ENCODE data around the gene TF. TPM values are rescaled to one million over a fixed set of nuclear protein-coding genes. Genes with fewer than 3 reads are reported as not detected.

The TF gene
- polyA plus RNA-seq, 1 donor (not counting 4 experiments of a cell fraction or from before 2014, with no cell fraction given): 0.30 TPM

- H3K27me3 ChIP-seq (ENCODE audit: control insufficient read depth, extremely low read depth, insufficient read depth, low read length): no peaks in the 10 kb centered on the region
- H4K20me1 ChIP-seq (ENCODE audit: control insufficient read depth, extremely low read depth, insufficient read depth, low read length): no peaks in the 10 kb centered on the region
- no peak for FAIRE-seq
- no peak overlapping the region for H3K27ac ChIP-seq (ENCODE audit: control insufficient read depth, insufficient read depth, low read length)
- H3K9me1 ChIP-seq (ENCODE audit: control insufficient read depth, extremely low read depth, insufficient read depth, low read length): no peaks in the 10 kb centered on the region
- no peaks in the 10 kb centered on the region for H3K79me2 ChIP-seq (ENCODE audit: control insufficient read depth, insufficient read depth, low read length)
- dilution Hi-C loops (cut with MboI; ENCODE audit: extremely low pct_ligation_motif_present, low sequenced_read_pairs): no loop called here
- DNase-seq (ENCODE audit: low read depth, low spot score): no peak
- no peaks in the 10 kb centered on the region for H3K4me1 ChIP-seq (ENCODE audit: control insufficient read depth, extremely low read depth, insufficient read depth, low read length)
- H3K36me3 ChIP-seq (ENCODE audit: control insufficient read depth in 2 of 2, extremely low read depth in 1 of 2, insufficient read depth in 2 of 2, low read length in 2 of 2): no peaks in the 10 kb centered on the region
- no peaks in the 10 kb centered on the region for H3K9me3 ChIP-seq (ENCODE audit: control insufficient read depth, low read depth, low read length)
- no peak overlapping the region for H3K9ac ChIP-seq (ENCODE audit: control insufficient read depth, extremely low read depth, insufficient read depth, low read length)
- no peak overlapping the region for H3K4me3 ChIP-seq (ENCODE audit: control insufficient read depth in 2 of 3, extremely low read depth in 1 of 3, insufficient read depth in 2 of 3, low read depth in 1 of 3, low read length in 3 of 3)
- no peak overlapping the region for H3K4me2 ChIP-seq (ENCODE audit: control insufficient read depth, extremely low read depth, insufficient read depth, low read depth, low read length)
- no peak overlapping the region for H2AFZ ChIP-seq (ENCODE audit: control insufficient read depth, low read length)
- TF ChIP-seq CTCF (optimal IDR thresholded peaks at IDR 0.05 in 1 of 3, IDR thresholded peaks at IDR 0.05 in 1 of 3, conservative IDR thresholded peaks at IDR 0.05 in 1 of 3; ENCODE audit: extremely low read depth in 1 of 3, insufficient read depth in 2 of 3, low read length in 3 of 3) (no peak), EZH2 (IDR thresholded peaks at IDR 0.05; ENCODE audit: low read length) (no peak)
Observed at GRCh38 chr3:133699467-133699866, 46.7 kb upstream of the TF start.

GRCh38 chr3:133699903-133700302 is 46.3 kb upstream of the TF start:
- TF ChIP-seq EZH2 (IDR thresholded peaks at IDR 0.05; ENCODE audit: low read length) (no peak), CTCF (optimal IDR thresholded peaks at IDR 0.05 in 1 of 3, IDR thresholded peaks at IDR 0.05 in 1 of 3, conservative IDR thresholded peaks at IDR 0.05 in 1 of 3; ENCODE audit: extremely low read depth in 1 of 3, insufficient read depth in 2 of 3, low read length in 3 of 3) (no peak)

More at GRCh38 chr3:133699903-133700302, 46.3 kb upstream of the TF start:
- H3K4me1 ChIP-seq (ENCODE audit: control insufficient read depth, extremely low read depth, insufficient read depth, low read length): no peaks in the 10 kb centered on the region
- H4K20me1 ChIP-seq (ENCODE audit: control insufficient read depth, extremely low read depth, insufficient read depth, low read length): no peaks in the 10 kb centered on the region
- DNase-seq (ENCODE audit: low read depth, low spot score) (no peak), FAIRE-seq (no peak)
- no peak overlapping the region for H2AFZ ChIP-seq (ENCODE audit: control insufficient read depth, low read length)
- no peaks in the 10 kb centered on the region for H3K79me2 ChIP-seq (ENCODE audit: control insufficient read depth, insufficient read depth, low read length)
- dilution Hi-C loops (cut with MboI; ENCODE audit: extremely low pct_ligation_motif_present, low sequenced_read_pairs): no loop called here
- no peaks in the 10 kb centered on the region for H3K27me3 ChIP-seq (ENCODE audit: control insufficient read depth, extremely low read depth, insufficient read depth, low read length)
- H3K4me3 ChIP-seq (ENCODE audit: control insufficient read depth in 2 of 3, extremely low read depth in 1 of 3, insufficient read depth in 2 of 3, low read depth in 1 of 3, low read length in 3 of 3): no peak overlapping the region
- no peaks in the 10 kb centered on the region for H3K9me3 ChIP-seq (ENCODE audit: control insufficient read depth, low read depth, low read length)
- H3K36me3 ChIP-seq (ENCODE audit: control insufficient read depth in 2 of 2, extremely low read depth in 1 of 2, insufficient read depth in 2 of 2, low read length in 2 of 2): no peaks in the 10 kb centered on the region
- H3K4me2 ChIP-seq (ENCODE audit: control insufficient read depth, extremely low read depth, insufficient read depth, low read depth, low read length): no peak overlapping the region
- H3K9me1 ChIP-seq (ENCODE audit: control insufficient read depth, extremely low read depth, insufficient read depth, low read length): no peaks in the 10 kb centered on the region
- no peak overlapping the region for H3K9ac ChIP-seq (ENCODE audit: control insufficient read depth, extremely low read depth, insufficient read depth, low read length)
- no peak overlapping the region for H3K27ac ChIP-seq (ENCODE audit: control insufficient read depth, insufficient read depth, low read length)
